GM19468 (cell line): Measurements from ENCODE around the gene CNTD1.

Experiments
- ATAC-seq: cut with Tn5 transposase; IDR thresholded peaks from one replicate; pipeline ENCODE4 v1.9.1; 2021; ENCODE audit warnings: mild to moderate bottlenecking, moderate library complexity, moderate number of reproducible peaks; ENCODE audit not compliant: unreplicated experiment; ENCODE audit errors: extremely low read depth

CNTD1 gene

GRCh38 chr17:42803074-42803883 is 4.6 kb downstream of the CNTD1 start:
- no peak for ATAC-seq

- ATAC-seq, result no peak
Measured at GRCh38 chr17:42804918-42805367, 6.3 kb downstream of the CNTD1 start.

- ATAC-seq, result no peak
Measured at GRCh38 chr17:42806249-42806648, 7.6 kb downstream of the CNTD1 start.

- no peak for ATAC-seq
Measured at GRCh38 chr17:42809250-42809649, 10.6 kb downstream of the CNTD1 start.

GRCh38 chr17:42814633-42815399 is 16.2 kb downstream of the CNTD1 start:
- ATAC-seq, result no peak

- ATAC-seq, result no peak
Measured at GRCh38 chr17:42817866-42818265, 19.2 kb downstream of the CNTD1 start.

GRCh38 chr17:42818379-42818778 is 19.7 kb downstream of the CNTD1 start:
- no peak for ATAC-seq

GRCh38 chr17:42819939-42820535 is 21.4 kb downstream of the CNTD1 start:
- no peak for ATAC-seq

GRCh38 chr17:42821176-42821575 is 22.5 kb downstream of the CNTD1 start:
- no peak for ATAC-seq

- no peak for ATAC-seq
Measured at GRCh38 chr17:42827472-42827871, 28.8 kb downstream of the CNTD1 start.

- ATAC-seq, result no peak
Measured at GRCh38 chr17:42830971-42831370, 32.3 kb downstream of the CNTD1 start.

GRCh38 chr17:42832213-42832933 is 33.7 kb downstream of the CNTD1 start:
- ATAC-seq, result no peak

- peak; percentile 59 for ATAC-seq
Measured at GRCh38 chr17:42832934-42833766, 34.5 kb downstream of the CNTD1 start, which contains the start of gene PSME3. Gene PSME3, plus strand, starts transcription at chr17:42833397. Its CDS starts 235 bp downstream, at chr17:42833632.

GRCh38 chr17:42833767-42834422 is 35.2 kb downstream of the CNTD1 start:
- ATAC-seq, result no peak

GRCh38 chr17:42835732-42836131 is 37.1 kb downstream of the CNTD1 start:
- ATAC-seq, result no peak

GRCh38 chr17:42841975-42842685 is 43.5 kb downstream of the CNTD1 start:
- no peak for ATAC-seq

GRCh38 chr17:42843358-42843934 is 44.8 kb downstream of the CNTD1 start:
- ATAC-seq, result no peak

- ATAC-seq, result no peak
Measured at GRCh38 chr17:42844271-42844670, 45.6 kb downstream of the CNTD1 start, which contains the start of gene AOC2. Gene AOC2, plus strand, starts transcription at chr17:42844580. Its CDS starts 47 bp downstream, at chr17:42844627.
